DOHH2 (cell line): Measurements from ENCODE around the gene GNAO1.

Experiments used
- EZH2phosphoT487 ChIP-seq: fragments of 200-600 bp; sonication (generic); IDR thresholded peaks from 2 replicates; pipeline ENCODE4 v1.6.1; 2017; ENCODE audit warnings: borderline replicate concordance, mild to moderate bottlenecking, antibody characterized with exemption, low read length, moderate library complexity, mixed read lengths
- TF ChIP-seq, protein P1 (sequence below): fragments of 200-600 bp; sonication (generic); IDR thresholded peaks from one replicate; pipeline ENCODE4 v1.5.1; 2014; ENCODE audit warnings: antibody characterized with exemption, mild to moderate bottlenecking, low read depth, low read length; ENCODE audit not compliant: poor library complexity, severe bottlenecking

DNA sequence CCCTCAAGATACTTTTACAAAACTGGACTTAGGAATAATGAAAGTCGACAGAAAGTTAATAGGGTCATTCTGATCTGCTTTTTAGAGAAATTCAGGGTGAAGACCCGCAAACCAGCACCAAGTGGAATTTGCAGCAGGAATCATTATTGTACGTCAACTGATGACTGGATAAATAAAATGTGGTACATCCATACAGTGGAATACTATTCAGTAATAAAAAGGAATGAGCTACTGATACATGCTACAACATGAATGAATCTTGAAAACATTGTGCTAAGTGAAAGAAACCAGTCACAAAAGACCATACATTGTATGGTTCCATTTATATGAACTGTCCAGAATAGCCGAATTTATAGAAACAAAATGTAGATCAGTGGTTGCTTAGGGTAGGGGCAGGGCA is 83.1 kb downstream of the GNAO1 start:
- no peak for TF ChIP-seq EZH2phosphoT487
- TF ChIP-seq, protein P1, sequence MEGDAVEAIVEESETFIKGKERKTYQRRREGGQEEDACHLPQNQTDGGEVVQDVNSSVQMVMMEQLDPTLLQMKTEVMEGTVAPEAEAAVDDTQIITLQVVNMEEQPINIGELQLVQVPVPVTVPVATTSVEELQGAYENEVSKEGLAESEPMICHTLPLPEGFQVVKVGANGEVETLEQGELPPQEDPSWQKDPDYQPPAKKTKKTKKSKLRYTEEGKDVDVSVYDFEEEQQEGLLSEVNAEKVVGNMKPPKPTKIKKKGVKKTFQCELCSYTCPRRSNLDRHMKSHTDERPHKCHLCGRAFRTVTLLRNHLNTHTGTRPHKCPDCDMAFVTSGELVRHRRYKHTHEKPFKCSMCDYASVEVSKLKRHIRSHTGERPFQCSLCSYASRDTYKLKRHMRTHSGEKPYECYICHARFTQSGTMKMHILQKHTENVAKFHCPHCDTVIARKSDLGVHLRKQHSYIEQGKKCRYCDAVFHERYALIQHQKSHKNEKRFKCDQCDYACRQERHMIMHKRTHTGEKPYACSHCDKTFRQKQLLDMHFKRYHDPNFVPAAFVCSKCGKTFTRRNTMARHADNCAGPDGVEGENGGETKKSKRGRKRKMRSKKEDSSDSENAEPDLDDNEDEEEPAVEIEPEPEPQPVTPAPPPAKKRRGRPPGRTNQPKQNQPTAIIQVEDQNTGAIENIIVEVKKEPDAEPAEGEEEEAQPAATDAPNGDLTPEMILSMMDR = no peak
